Measurements from ENCODE around the gene MEDAG.

MEDAG gene

GRCh38 chr13:30865123-30866049, 40.7 kb upstream of the MEDAG start:
- no peak overlapping the region for H3K4me3 ChIP-seq (replicated peaks; ENCODE audit: low read depth, low read length)
- peak; percentile 39 for DNase-seq (ENCODE audit: extremely low read depth, insufficient read length)
- peak; percentile 92 for TF ChIP-seq CTCF (IDR thresholded peaks at IDR 0.05; ENCODE audit: insufficient read depth, low read length, poor library complexity, severe bottlenecking)
- H3K36me3 ChIP-seq (ENCODE audit: control insufficient read depth, insufficient read depth, low read length), result no peaks in the 10 kb centered on the region
- no peaks in the 10 kb centered on the region for H3K27me3 ChIP-seq (replicated peaks; ENCODE audit: control insufficient read depth, insufficient read depth, low read length)

- H3K4me3 ChIP-seq (replicated peaks; ENCODE audit: low read depth, low read length), result no peak overlapping the region
- H3K36me3 ChIP-seq (ENCODE audit: control insufficient read depth, insufficient read depth, low read length), result no peaks in the 10 kb centered on the region
- no peaks in the 10 kb centered on the region for H3K27me3 ChIP-seq (replicated peaks; ENCODE audit: control insufficient read depth, insufficient read depth, low read length)
- no peak for TF ChIP-seq CTCF (IDR thresholded peaks at IDR 0.05; ENCODE audit: insufficient read depth, low read length, poor library complexity, severe bottlenecking)
- no peak for DNase-seq (ENCODE audit: extremely low read depth, insufficient read length)
These were observed 39.4 kb upstream of the MEDAG start for GRCh38 chr13:30866677-30867076.

- Histone ChIP-seq H3K4me3 (replicated peaks; ENCODE audit: low read depth, low read length) (no peak overlapping the region), H3K27me3 (replicated peaks; ENCODE audit: control insufficient read depth, insufficient read depth, low read length) (no peaks in the 10 kb centered on the region), H3K36me3 (ENCODE audit: control insufficient read depth, insufficient read depth, low read length) (no peaks in the 10 kb centered on the region)
- TF ChIP-seq CTCF (IDR thresholded peaks at IDR 0.05; ENCODE audit: insufficient read depth, low read length, poor library complexity, severe bottlenecking), result no peak
- no peak for DNase-seq (ENCODE audit: extremely low read depth, insufficient read length)
These were observed 38.9 kb upstream of the MEDAG start for GRCh38 chr13:30867089-30867669.

GRCh38 chr13:30868799-30869470, 37.1 kb upstream of the MEDAG start:
- no peak for TF ChIP-seq CTCF (IDR thresholded peaks at IDR 0.05; ENCODE audit: insufficient read depth, low read length, poor library complexity, severe bottlenecking)
- Histone ChIP-seq H3K36me3 (ENCODE audit: control insufficient read depth, insufficient read depth, low read length) (no peaks in the 10 kb centered on the region), H3K4me3 (replicated peaks; ENCODE audit: low read depth, low read length) (no peak overlapping the region), H3K27me3 (replicated peaks; ENCODE audit: control insufficient read depth, insufficient read depth, low read length) (no peaks in the 10 kb centered on the region)
- no peak for DNase-seq (ENCODE audit: extremely low read depth, insufficient read length)

- DNase-seq (ENCODE audit: extremely low read depth, insufficient read length), result no peak
- H3K36me3 ChIP-seq (ENCODE audit: control insufficient read depth, insufficient read depth, low read length), result no peaks in the 10 kb centered on the region
- H3K4me3 ChIP-seq (replicated peaks; ENCODE audit: low read depth, low read length), result no peak overlapping the region
- TF ChIP-seq CTCF (IDR thresholded peaks at IDR 0.05; ENCODE audit: insufficient read depth, low read length, poor library complexity, severe bottlenecking), result no peak
- H3K27me3 ChIP-seq (replicated peaks; ENCODE audit: control insufficient read depth, insufficient read depth, low read length), result no peaks in the 10 kb centered on the region
These were observed 36.6 kb upstream of the MEDAG start for GRCh38 chr13:30869491-30869890.

All from GM06990 (cell line).